Caco-2 (cell line): Measurements from ENCODE around the gene IMPDH1. TPM values are rescaled to one million over a fixed set of nuclear protein-coding genes. Genes with fewer than 3 reads are reported as not detected.

Source experiments
- BruUV-seq: library from RNA; stranded (reverse); fragments of 400-500 nt; replicated peaks from 2 replicates; lab custom pipeline; 2021; lab: Mats Ljungman, UMichigan
- CTCF ChIA-PET: fragments of 300-600 bp; sonication (Branson Sonifier 250); formaldehyde crosslinking; loops from one replicate; lab custom pipeline; 2022; ENCODE audit warnings: antibody characterized with exemption; lab: Charles Lee
- POLR2A ChIA-PET: fragments of 300-600 bp; sonication (Branson Sonifier 250); formaldehyde crosslinking; loops from one replicate; lab custom pipeline; 2022; ENCODE audit warnings: antibody characterized with exemption; lab: Charles Lee
- DNase-seq, 2 experiments: peaks; one replicate each; pipeline versions ENCODE4 v3.0.0 to v3.0.0-alpha.2; 2020 to 2022
- H3K27me3 ChIP-seq: replicated peaks from 2 replicates; pipeline ENCODE4 v1.6.0; 2011; ENCODE audit warnings: low read length; ENCODE audit not compliant: control insufficient read depth, insufficient read depth
- H3K36me3 ChIP-seq: 2 replicates; pipeline ENCODE4 v1.5.1; 2011; ENCODE audit warnings: low read length; ENCODE audit not compliant: control insufficient read depth, insufficient read depth
- H3K4me1 ChIP-seq: fragments of 250-450 bp; sonication (Bioruptor Pico); 2 replicates; pipeline ENCODE4 v1.5.1; 2020; ENCODE audit warnings: mild to moderate bottlenecking
- H3K4me3 ChIP-seq: 2 replicates; pipeline ENCODE4 v1.5.1; 2011; ENCODE audit warnings: low read depth, mild to moderate bottlenecking, control low read depth, low read length
- H3K9me3 ChIP-seq: fragments of 250-450 bp; sonication (Bioruptor Pico); 2 replicates; pipeline ENCODE4 v1.5.1; 2020; ENCODE audit warnings: mild to moderate bottlenecking, moderate library complexity
- H3K27ac Mint-ChIP-seq: one replicate; pipeline ENCODE4 v1.8.0; 2022; ENCODE audit warnings: mixed read lengths; ENCODE audit not compliant: unreplicated experiment
- H3K27me3 Mint-ChIP-seq: one replicate; pipeline ENCODE4 v1.8.0; 2022; ENCODE audit warnings: mixed read lengths; ENCODE audit not compliant: insufficient read depth, unreplicated experiment
- H3K36me3 Mint-ChIP-seq: one replicate; pipeline ENCODE4 v1.8.0; 2022; ENCODE audit warnings: mild to moderate bottlenecking, mixed read lengths; ENCODE audit not compliant: insufficient read depth, unreplicated experiment
- H3K4me1 Mint-ChIP-seq: one replicate; pipeline ENCODE4 v1.8.0; 2022; ENCODE audit warnings: low read depth, mixed read lengths; ENCODE audit not compliant: unreplicated experiment
- H3K4me3 Mint-ChIP-seq: one replicate; pipeline ENCODE4 v1.8.0; 2022; ENCODE audit warnings: mild to moderate bottlenecking, moderate library complexity, mixed read lengths; ENCODE audit not compliant: unreplicated experiment
- H3K9me3 Mint-ChIP-seq: one replicate; pipeline ENCODE4 v1.8.0; 2022; ENCODE audit warnings: mixed read lengths; ENCODE audit not compliant: unreplicated experiment
- intact Hi-C: fragments of 100-400 bp; cut with micrococcal nuclease; formaldehyde crosslinking; loops from one replicate; pipeline ENCODE4 v1.10.0; 2022; ENCODE audit not compliant: unreplicated experiment
- total RNA-seq: library from RNA; stranded (reverse); gene quantifications from 2 replicates; pipeline ENCODE4 v1.2.3, GENCODE V29; 2022
- TF ChIP-seq, protein P1 (sequence below), 2 experiments: fragments of 200-600 bp in 1 of 2; IDR thresholded peaks; 1 replicate in 1 of 2; 2 replicates in 1 of 2; pipeline versions ENCODE4 v1.5.1 to v1.8.0; 2011 to 2022; ENCODE audit warnings: antibody characterized with exemption in 1 of 2, control low read depth in 1 of 2, inconsistent platforms in 1 of 2, low read depth in 1 of 2, low read length in 1 of 2, mild to moderate bottlenecking in 1 of 2, moderate library complexity in 1 of 2; ENCODE audit not compliant: insufficient read depth in 1 of 2, severe bottlenecking in 1 of 2, unreplicated experiment in 1 of 2

IMPDH1 gene
- total RNA-seq, 1 experiment from 2014 or later = 43.5 TPM

DNA sequence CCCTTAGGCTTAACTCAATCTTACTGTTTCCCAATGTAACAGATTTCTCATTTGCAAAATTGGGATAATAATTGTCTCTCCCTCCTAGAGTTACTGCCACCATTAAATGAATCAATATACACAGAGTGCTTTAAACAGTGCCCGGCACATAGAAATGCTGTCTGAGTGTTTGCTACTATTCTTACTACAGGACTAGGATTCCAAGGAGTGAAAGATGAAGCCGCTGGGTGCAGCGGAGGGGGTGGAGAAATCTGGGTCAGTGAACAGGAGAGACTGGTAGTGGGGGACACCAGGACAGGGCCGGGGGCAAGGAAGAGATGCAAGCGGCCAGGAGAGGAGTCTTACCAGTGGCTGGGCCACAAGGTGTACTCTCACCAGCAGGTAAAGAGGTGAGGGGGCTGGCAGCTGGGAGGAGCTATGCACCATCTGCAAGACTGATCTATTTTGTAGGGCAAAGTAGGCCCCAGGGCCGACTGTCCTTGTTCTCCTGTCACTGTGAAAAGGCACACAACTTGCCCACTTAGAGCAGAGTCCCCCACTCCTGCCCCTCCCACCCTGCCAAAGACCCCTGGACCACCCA, 29.8 kb downstream of the IMPDH1 start:
- TF ChIP-seq, protein P1, sequence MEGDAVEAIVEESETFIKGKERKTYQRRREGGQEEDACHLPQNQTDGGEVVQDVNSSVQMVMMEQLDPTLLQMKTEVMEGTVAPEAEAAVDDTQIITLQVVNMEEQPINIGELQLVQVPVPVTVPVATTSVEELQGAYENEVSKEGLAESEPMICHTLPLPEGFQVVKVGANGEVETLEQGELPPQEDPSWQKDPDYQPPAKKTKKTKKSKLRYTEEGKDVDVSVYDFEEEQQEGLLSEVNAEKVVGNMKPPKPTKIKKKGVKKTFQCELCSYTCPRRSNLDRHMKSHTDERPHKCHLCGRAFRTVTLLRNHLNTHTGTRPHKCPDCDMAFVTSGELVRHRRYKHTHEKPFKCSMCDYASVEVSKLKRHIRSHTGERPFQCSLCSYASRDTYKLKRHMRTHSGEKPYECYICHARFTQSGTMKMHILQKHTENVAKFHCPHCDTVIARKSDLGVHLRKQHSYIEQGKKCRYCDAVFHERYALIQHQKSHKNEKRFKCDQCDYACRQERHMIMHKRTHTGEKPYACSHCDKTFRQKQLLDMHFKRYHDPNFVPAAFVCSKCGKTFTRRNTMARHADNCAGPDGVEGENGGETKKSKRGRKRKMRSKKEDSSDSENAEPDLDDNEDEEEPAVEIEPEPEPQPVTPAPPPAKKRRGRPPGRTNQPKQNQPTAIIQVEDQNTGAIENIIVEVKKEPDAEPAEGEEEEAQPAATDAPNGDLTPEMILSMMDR (IDR thresholded peaks at IDR 0.05; ENCODE audit: insufficient read depth in 1 of 2, low read depth in 1 of 2, low read length in 1 of 2, severe bottlenecking in 1 of 2, unreplicated experiment in 1 of 2) = no peak
- Mint-ChIP-seq H3K4me1 (no peaks in the 10 kb centered on the region), H3K27ac (no peak overlapping the region), H3K4me3 (no peak overlapping the region), H3K9me3 (no peaks in the 10 kb centered on the region), H3K27me3 (no peaks in the 10 kb centered on the region), H3K36me3 (no peaks in the 10 kb centered on the region)
- H3K4me3 ChIP-seq = no peak overlapping the region
- intact Hi-C loops = no loop called here
- ChIA-PET POLR2A (no interaction called here), CTCF (interaction anchor here (1.3 kb wide), 1 partner anchor 32 kb away, joined by 3 read pairs; no protein-coding TSS in a partner anchor)
- no peaks in the 10 kb centered on the region for H3K27me3 ChIP-seq
- H3K36me3 ChIP-seq = no peaks in the 10 kb centered on the region
- no peak for DNase-seq
- BruUV-seq = no TSS peak
- H3K9me3 ChIP-seq = no peaks in the 10 kb centered on the region
- no peaks in the 10 kb centered on the region for H3K4me1 ChIP-seq

DNA sequence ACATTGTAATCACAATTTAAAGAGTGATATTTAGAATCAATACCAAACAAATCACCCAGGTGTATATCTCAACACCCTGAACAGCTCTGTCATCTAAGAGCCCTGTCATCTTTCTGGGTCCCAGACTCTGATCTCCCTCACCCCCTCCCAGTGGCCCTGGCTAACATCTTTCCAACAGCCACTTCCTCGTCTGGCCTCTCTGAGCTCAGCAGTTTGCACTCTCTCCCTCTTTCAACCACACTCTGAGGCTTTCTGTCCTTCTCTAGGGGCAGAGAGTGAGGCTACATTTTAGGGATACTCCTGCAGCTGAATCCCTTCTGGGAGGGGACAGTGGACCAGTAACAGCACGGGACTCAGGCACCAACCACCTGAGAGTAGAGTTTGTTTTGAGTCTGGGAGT, 31.1 kb downstream of the IMPDH1 start:
- H3K4me3 Mint-ChIP-seq = no peak overlapping the region
- no peaks in the 10 kb centered on the region for H3K9me3 ChIP-seq
- H3K4me1 ChIP-seq = no peaks in the 10 kb centered on the region
- no peaks in the 10 kb centered on the region for H3K36me3 Mint-ChIP-seq
- H3K36me3 ChIP-seq = no peaks in the 10 kb centered on the region
- H3K9me3 Mint-ChIP-seq = peaks cover 10% of the 10 kb centered on the region
- H3K27me3 ChIP-seq = no peaks in the 10 kb centered on the region
- H3K27me3 Mint-ChIP-seq = peaks cover 3% of the 10 kb centered on the region
- ChIA-PET CTCF (interaction anchor here (1.3 to 1.8 kb wide), 2 partner anchors 9 to 31 kb away, joined by 3 to 5 read pairs; no protein-coding TSS in a partner anchor), POLR2A (no interaction called here)
- no peaks in the 10 kb centered on the region for H3K4me1 Mint-ChIP-seq
- TF ChIP-seq, protein P1 (IDR thresholded peaks at IDR 0.05; ENCODE audit: insufficient read depth in 1 of 2, low read depth in 1 of 2, low read length in 1 of 2, severe bottlenecking in 1 of 2, unreplicated experiment in 1 of 2) = no peak
- no peak for DNase-seq
- no peak overlapping the region for H3K4me3 ChIP-seq
- BruUV-seq = no TSS peak
- no peak overlapping the region for H3K27ac Mint-ChIP-seq
- intact Hi-C loops = no loop called here

DNA sequence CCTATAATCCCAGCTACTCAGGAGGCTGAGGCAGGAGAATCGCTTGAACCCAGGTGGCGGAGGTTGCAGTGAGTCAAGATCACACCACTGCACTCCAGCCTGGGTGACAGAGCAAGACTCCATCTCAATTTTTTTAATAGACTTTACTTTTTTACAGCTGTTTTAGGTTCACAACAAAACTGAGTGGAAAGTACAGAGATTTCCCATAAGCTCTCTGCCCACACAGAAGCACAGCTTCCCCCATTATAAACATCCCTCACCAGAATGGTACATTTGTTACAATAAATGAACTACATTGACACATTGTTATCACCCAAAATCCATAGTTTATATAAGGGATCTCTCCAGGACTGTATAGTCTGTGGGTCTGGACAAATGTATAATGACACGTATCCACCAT, 33.7 kb downstream of the IMPDH1 start:
- no peaks in the 10 kb centered on the region for H3K27me3 ChIP-seq
- peaks cover 6% of the 10 kb centered on the region for H3K27me3 Mint-ChIP-seq
- no peaks in the 10 kb centered on the region for H3K36me3 ChIP-seq
- H3K4me1 Mint-ChIP-seq = no peaks in the 10 kb centered on the region
- H3K36me3 Mint-ChIP-seq = no peaks in the 10 kb centered on the region
- no peaks in the 10 kb centered on the region for H3K4me1 ChIP-seq
- H3K4me3 ChIP-seq = no peak overlapping the region
- H3K9me3 Mint-ChIP-seq = peaks cover 10% of the 10 kb centered on the region
- POLR2A ChIA-PET = no interaction called here
- TF ChIP-seq, protein P1 (IDR thresholded peaks at IDR 0.05; ENCODE audit: insufficient read depth in 1 of 2, low read depth in 1 of 2, low read length in 1 of 2, severe bottlenecking in 1 of 2, unreplicated experiment in 1 of 2) = no peak
- H3K9me3 ChIP-seq = no peaks in the 10 kb centered on the region
- intact Hi-C loops = no loop called here
- DNase-seq = no peak
- no TSS peak for BruUV-seq
- H3K27ac Mint-ChIP-seq = no peak overlapping the region
- no peak overlapping the region for H3K4me3 Mint-ChIP-seq
- CTCF ChIA-PET = no interaction called here
